GM21423 (cell line): Measurements from ENCODE around the gene TNFSF4.
"Not testable (repeated sequence)": the region's sequence is repeated elsewhere in the genome, so short reads cannot be mapped to it uniquely, and the experiment has no call there.

Source experiments
- ATAC-seq: cut with Tn5 transposase; IDR thresholded peaks from one replicate; pipeline ENCODE4 v1.9.1; 2021; ENCODE audit warnings: mild to moderate bottlenecking, moderate library complexity; ENCODE audit not compliant: unreplicated experiment

TNFSF4 gene

GRCh38 chr1:173206816-173207568 is at the start of gene TNFSF4:
TSS of gene TNFSF4 (minus strand) at chr1:173207331. CDS start at chr1:173207176, 155 bp downstream.
- ATAC-seq = peak; percentile 35

- ATAC-seq = no peak
Measured at GRCh38 chr1:173255214-173255813, 48.2 kb upstream of the TNFSF4 start.

GRCh38 chr1:173253046-173253445 is 45.9 kb upstream of the TNFSF4 start:
- ATAC-seq = no peak

GRCh38 chr1:173249349-173249748 is 42.2 kb upstream of the TNFSF4 start:
- ATAC-seq = no peak

- ATAC-seq = no peak
Measured at GRCh38 chr1:173248247-173248940, 41.3 kb upstream of the TNFSF4 start.

GRCh38 chr1:173245892-173246291 is 38.8 kb upstream of the TNFSF4 start:
- no peak for ATAC-seq

- ATAC-seq = no peak
Measured at GRCh38 chr1:173243300-173243699, 36.2 kb upstream of the TNFSF4 start.

- no peak for ATAC-seq
Measured at GRCh38 chr1:173241528-173242347, 34.6 kb upstream of the TNFSF4 start.

- ATAC-seq = no peak
Measured at GRCh38 chr1:173240609-173241008, 33.5 kb upstream of the TNFSF4 start.

GRCh38 chr1:173239058-173239457 is 31.9 kb upstream of the TNFSF4 start:
- ATAC-seq = no peak

- ATAC-seq = no peak
Measured at GRCh38 chr1:173234899-173235298, 27.8 kb upstream of the TNFSF4 start.

GRCh38 chr1:173234434-173234833 is 27.3 kb upstream of the TNFSF4 start:
- not testable (repeated sequence) for ATAC-seq

- not testable (repeated sequence) for ATAC-seq
Measured at GRCh38 chr1:173229031-173229430, 21.9 kb upstream of the TNFSF4 start.

GRCh38 chr1:173224949-173225348 is 17.8 kb upstream of the TNFSF4 start:
- ATAC-seq = no peak

GRCh38 chr1:173224280-173224892 is 17.3 kb upstream of the TNFSF4 start:
- ATAC-seq = no peak

- ATAC-seq = no peak
Measured at GRCh38 chr1:173223031-173223380, 15.9 kb upstream of the TNFSF4 start.

GRCh38 chr1:173222149-173223030 is 15.3 kb upstream of the TNFSF4 start:
- ATAC-seq = no peak

- ATAC-seq = no peak
Measured at GRCh38 chr1:173220157-173220556, 13.0 kb upstream of the TNFSF4 start.

GRCh38 chr1:173213665-173214064 is 6.5 kb upstream of the TNFSF4 start:
- no peak for ATAC-seq
